GM12864 (cell line): ENCODE results near the gene INPP4B.

Source experiments
- DNase-seq: peaks from one replicate; pipeline ENCODE4 v3.0.0-alpha.2; 2011; ENCODE audit warnings: low read depth
- H3K4me3 ChIP-seq: 2 replicates; pipeline ENCODE4 v1.5.1; 2011; ENCODE audit warnings: mild to moderate bottlenecking, low read depth, low read length, control low read depth
- CTCF ChIP-seq: IDR thresholded peaks from 2 replicates; pipeline ENCODE4 v1.5.1; 2011; ENCODE audit warnings: low read depth, mild to moderate bottlenecking, moderate library complexity, low read length, control low read depth, inconsistent platforms; ENCODE audit errors: missing control alignments

Gene INPP4B

DNA sequence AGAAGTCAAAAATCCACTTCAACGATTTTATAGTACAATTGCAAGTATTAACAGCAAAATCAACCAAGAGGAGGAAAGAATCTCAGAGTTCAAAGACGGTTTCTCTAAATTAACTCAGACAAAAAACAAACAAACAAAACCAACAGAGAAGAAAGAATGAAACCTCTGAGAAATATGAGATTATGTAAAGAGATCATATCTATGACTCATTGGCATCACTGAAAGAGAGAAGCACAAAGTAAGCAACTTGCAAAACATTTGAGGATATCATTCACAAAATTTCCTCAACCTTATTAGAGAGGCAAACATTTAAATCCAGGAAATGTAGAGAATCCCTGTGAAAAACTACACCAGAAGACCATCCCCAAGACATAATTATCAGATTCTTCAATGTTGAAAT, 370.4 kb downstream of the INPP4B start:
- no peak overlapping the region for H3K4me3 ChIP-seq
- TF ChIP-seq CTCF, result no peak
- no peak for DNase-seq

DNA sequence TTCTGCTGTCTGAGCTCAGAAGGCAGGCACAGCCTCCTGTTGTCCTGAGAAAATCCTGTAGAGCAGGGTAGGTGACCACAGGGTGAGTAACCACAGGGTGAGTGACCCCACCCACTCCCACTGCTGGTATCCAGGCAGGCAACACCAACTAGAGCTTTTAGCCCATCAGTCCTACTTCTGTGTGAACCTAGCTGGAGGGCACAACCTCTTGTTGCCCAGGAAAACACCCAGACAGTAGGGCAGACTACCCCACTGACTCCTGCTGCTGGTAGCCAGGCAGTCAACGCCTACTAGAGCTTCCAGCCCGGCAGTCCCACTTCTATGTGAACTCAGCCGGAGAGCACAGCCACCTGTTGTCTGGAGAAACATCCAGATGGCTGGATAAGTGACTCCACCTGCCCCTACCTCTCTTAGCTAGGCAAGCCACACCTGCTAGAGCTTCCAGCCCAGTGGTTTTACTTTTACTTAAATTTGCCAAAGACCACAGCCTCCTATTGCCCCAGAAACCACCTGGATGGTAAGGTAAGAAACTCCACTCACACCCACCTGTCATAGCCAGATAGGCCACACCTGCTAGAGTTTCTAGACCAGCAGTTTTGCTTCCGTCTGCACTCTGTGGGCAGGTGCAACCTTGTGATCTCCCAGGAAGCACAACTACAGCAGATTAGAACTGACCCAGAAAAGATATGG, 371.6 kb downstream of the INPP4B start:
- DNase-seq, result no peak
- no peak overlapping the region for H3K4me3 ChIP-seq
- no peak for TF ChIP-seq CTCF

- TF ChIP-seq CTCF, result no peak
- DNase-seq, result no peak
- H3K4me3 ChIP-seq, result no peak overlapping the region
Measured at GRCh38 chr4:142473960-142474338, 372.2 kb downstream of the INPP4B start.

DNA sequence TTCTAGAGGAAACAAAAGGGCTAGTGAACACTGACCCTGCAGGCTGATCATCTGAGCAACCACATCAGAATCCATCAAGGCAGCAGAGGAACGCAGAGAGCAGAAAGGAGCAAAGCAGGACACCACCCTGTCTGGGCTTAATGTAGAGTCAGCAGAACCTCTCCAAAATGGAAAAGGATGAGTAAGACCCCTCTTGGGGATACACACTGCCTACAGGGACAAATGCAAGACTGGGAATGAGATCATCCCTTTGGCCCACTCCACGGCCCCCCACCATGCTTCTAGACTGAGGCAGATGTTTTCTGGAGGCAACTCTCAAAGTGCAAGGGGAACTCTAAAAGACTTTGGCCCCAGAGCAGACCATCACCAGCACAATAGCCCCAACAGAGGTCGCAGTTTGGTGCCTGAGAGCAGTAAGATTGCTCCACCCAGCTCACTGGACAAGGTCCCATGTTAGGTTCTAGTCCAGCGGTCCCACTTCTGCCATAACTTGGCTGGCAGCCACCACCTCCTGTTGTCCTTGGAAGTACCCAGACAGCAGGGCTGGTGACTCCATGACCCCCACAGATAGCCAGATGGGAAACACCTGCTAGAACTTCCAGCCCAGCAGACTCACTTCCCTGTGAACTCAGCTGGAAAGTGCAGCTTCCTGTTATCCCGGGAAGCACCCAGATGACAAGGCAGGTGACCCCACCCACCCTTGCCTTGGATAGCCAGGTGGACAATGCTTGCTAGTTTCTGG, 372.7 kb downstream of the INPP4B start:
- no peak for TF ChIP-seq CTCF
- DNase-seq, result no peak
- no peak overlapping the region for H3K4me3 ChIP-seq

- no peak for TF ChIP-seq CTCF
- DNase-seq, result no peak
- H3K4me3 ChIP-seq, result no peak overlapping the region
Measured at GRCh38 chr4:142467088-142467487, 379.0 kb downstream of the INPP4B start.

- no peak for DNase-seq
- H3K4me3 ChIP-seq, result no peak overlapping the region
- TF ChIP-seq CTCF, result no peak
Measured at GRCh38 chr4:142465526-142465925, 380.6 kb downstream of the INPP4B start.

GRCh38 chr4:142463206-142463605, 382.9 kb downstream of the INPP4B start:
- TF ChIP-seq CTCF, result no peak
- H3K4me3 ChIP-seq, result no peak overlapping the region
- DNase-seq, result no peak
